Endothelial cell of umbilical vein (primary cell): Measurements from ENCODE around the gene ST8SIA6. TPM values are rescaled to one million over a fixed set of nuclear protein-coding genes. Genes with fewer than 3 reads are reported as not detected.

Experiments
- BruUV-seq: library from RNA; stranded (reverse); fragments of 400-500 nt; replicated peaks from 2 replicates; lab custom pipeline; 2021; lab: Mats Ljungman, UMichigan
- CTCF ChIA-PET: fragments of 300-600, 350-600 bp; sonication (Branson Sonifier 250); formaldehyde crosslinking; loops from one replicate; lab custom pipeline; 2021; ENCODE audit warnings: antibody characterized with exemption, inconsistent platforms; lab: Charles Lee
- POLR2A ChIA-PET: fragments of 300-600, 350-600 bp; sonication (Branson Sonifier 250); formaldehyde crosslinking; loops from one replicate; lab custom pipeline; 2021; ENCODE audit warnings: antibody characterized with exemption, inconsistent platforms; lab: Charles Lee
- DNase-seq: peaks from one replicate; pipeline ENCODE4 v3.0.0-alpha.2; 2011; ENCODE audit warnings: low read depth, low spot score
- FAIRE-seq: peaks from 2 replicates; lab custom pipeline; 2011; peaks lifted over from hg19 to GRCh38; lab: Jason Lieb, UNC
- H2AFZ ChIP-seq: 2 replicates; pipeline ENCODE4 v1.6.0; 2012; ENCODE audit warnings: low read depth, low read length, control low read depth, inconsistent platforms
- H3K27ac ChIP-seq: 2 replicates; pipeline ENCODE4 v1.5.1; 2011; ENCODE audit warnings: low read depth, mild to moderate bottlenecking, control low read depth, low read length, moderate library complexity; ENCODE audit not compliant: insufficient read depth
- H3K27me3 ChIP-seq, 2 experiments: 2 replicates each; pipeline versions ENCODE4 v1.6.0 to v1.6.1; 2011; ENCODE audit warnings: low read length in 2 of 2, mixed read lengths in 1 of 2; ENCODE audit not compliant: control insufficient read depth in 2 of 2, insufficient read depth in 2 of 2
- H3K36me3 ChIP-seq, 2 experiments: 2 replicates in 1 of 2; 3 replicates in 1 of 2; pipeline ENCODE4 v1.5.1; 2011; ENCODE audit warnings: low read length in 2 of 2, mild to moderate bottlenecking in 1 of 2, moderate library complexity in 1 of 2; ENCODE audit not compliant: control insufficient read depth in 2 of 2, insufficient read depth in 2 of 2; ENCODE audit errors: extremely low read depth in 1 of 2
- H3K4me1 ChIP-seq: 3 replicates; pipeline ENCODE4 v1.5.1; 2011; ENCODE audit warnings: mild to moderate bottlenecking, low read length; ENCODE audit not compliant: control insufficient read depth, insufficient read depth; ENCODE audit errors: extremely low read depth
- H3K4me2 ChIP-seq: 2 replicates; pipeline ENCODE4 v1.6.1; 2011; ENCODE audit warnings: low read length, control low read depth, mixed read lengths; ENCODE audit not compliant: insufficient read depth
- H3K4me3 ChIP-seq, 3 experiments: fragments of 200-600 bp in 1 of 3; sonication (generic), shearing (Covaris generic) in 1 of 3; replicated peaks in 1 of 3; 2 replicates each; pipeline ENCODE4 v1.5.1; 2011 to 2016; ENCODE audit warnings: control low read depth in 3 of 3, low read length in 3 of 3, mild to moderate bottlenecking in 2 of 3, inconsistent platforms in 1 of 3, low read depth in 1 of 3, moderate library complexity in 1 of 3; ENCODE audit not compliant: insufficient read depth in 1 of 3
- H3K79me2 ChIP-seq: 2 replicates; pipeline ENCODE4 v1.6.0; 2012; ENCODE audit warnings: low read length, inconsistent platforms; ENCODE audit not compliant: control insufficient read depth, insufficient read depth
- H3K9ac ChIP-seq: replicated peaks from 2 replicates; pipeline ENCODE3; 2011; ENCODE audit warnings: low read length, control low read depth; ENCODE audit not compliant: insufficient read depth; ENCODE audit errors: extremely low read depth
- H3K9me1 ChIP-seq: replicated peaks from 3 replicates; pipeline ENCODE4 v1.6.0; 2011; ENCODE audit warnings: mild to moderate bottlenecking, low read length; ENCODE audit not compliant: control insufficient read depth, insufficient read depth; ENCODE audit errors: extremely low read depth
- H3K9me3 ChIP-seq: replicated peaks from 2 replicates; pipeline ENCODE4 v1.5.1; 2012; ENCODE audit warnings: low read length, inconsistent platforms; ENCODE audit not compliant: control insufficient read depth, insufficient read depth
- H4K20me1 ChIP-seq: replicated peaks from 2 replicates; pipeline ENCODE3; 2011; ENCODE audit warnings: mild to moderate bottlenecking, low read length; ENCODE audit not compliant: control insufficient read depth, insufficient read depth; ENCODE audit errors: extremely low read depth
- EZH2 ChIP-seq: IDR thresholded peaks from 2 replicates; pipeline ENCODE4 v1.6.1; 2012; ENCODE audit warnings: borderline replicate concordance, low read depth, mild to moderate bottlenecking, moderate library complexity, low read length, inconsistent platforms; ENCODE audit not compliant: severe bottlenecking
- FOS ChIP-seq: IDR thresholded peaks from 2 replicates; pipeline ENCODE4 v1.6.1; 2011; ENCODE audit warnings: mild to moderate bottlenecking, low read length, moderate library complexity, borderline replicate concordance; ENCODE audit not compliant: insufficient read depth
- GATA2 ChIP-seq: IDR thresholded peaks from 2 replicates; pipeline ENCODE4 v1.7.0; 2011; ENCODE audit warnings: low read depth, mild to moderate bottlenecking, moderate library complexity, mixed read lengths, low read length; ENCODE audit not compliant: insufficient read length, insufficient read depth
- JUN ChIP-seq: IDR thresholded peaks from 2 replicates; pipeline ENCODE4 v1.6.1; 2011; ENCODE audit warnings: borderline replicate concordance, low read depth; ENCODE audit not compliant: insufficient read length, insufficient read depth
- MYC ChIP-seq: IDR thresholded peaks from one replicate; pipeline ENCODE4 v1.6.1; 2011; ENCODE audit warnings: mild to moderate bottlenecking, low read depth, low read length
- POLR2A ChIP-seq: IDR thresholded peaks from 2 replicates; pipeline ENCODE4 v1.6.1; 2012; ENCODE audit warnings: low read depth, mild to moderate bottlenecking, control low read depth, low read length
- POLR2AphosphoS5 ChIP-seq: IDR thresholded peaks from 2 replicates; pipeline ENCODE4 v1.6.1; 2012; ENCODE audit warnings: low read depth, mild to moderate bottlenecking, control low read depth, low read length, moderate library complexity; ENCODE audit not compliant: insufficient read depth
- dilution Hi-C: fragments of 300-500 bp; cut with MboI; formaldehyde crosslinking; loops from one replicate; pipeline ENCODE4 v1.15.0; 2019; ENCODE audit warnings: low sequenced_read_pairs; ENCODE audit not compliant: extremely low pct_ligation_motif_present
- intact Hi-C: fragments of 100-400 bp; cut with micrococcal nuclease; formaldehyde crosslinking; loops from one replicate; pipeline ENCODE4 v1.10.0; 2022
- polyA plus RNA-seq, 4 experiments: library from polyadenylated mRNA; depleted of rRNA in 3 of 4; stranded (reverse) in 3 of 4; unstranded in 1 of 4; fragments of >200 nt; gene quantifications; 2 replicates each; pipeline versions ENCODE4 v1.2.1 to v1.2.3, GENCODE V29; 2011 to 2012; ENCODE audit warnings: missing spikeins in 1 of 4
- total RNA-seq: library from RNA; stranded (reverse); gene quantifications from 2 replicates; pipeline ENCODE4 v1.2.3, GENCODE V29; 2021
- TF ChIP-seq, protein P1 (sequence below): IDR thresholded peaks from 2 replicates; pipeline ENCODE4 v1.6.1; 2011; ENCODE audit not compliant: insufficient read depth, insufficient read length
- TF ChIP-seq, protein P2 (sequence below), 2 donors: IDR thresholded peaks; 1 replicate in 1 of 2; 2 replicates in 1 of 2; pipeline ENCODE4 v1.5.1; 2011; ENCODE audit warnings: low read length in 2 of 2, mild to moderate bottlenecking in 2 of 2, moderate library complexity in 2 of 2, control low read depth in 1 of 2, inconsistent platforms in 1 of 2, low read depth in 1 of 2; ENCODE audit not compliant: insufficient read depth in 1 of 2; ENCODE audit errors: extremely low read depth in 1 of 2

The ST8SIA6 gene
- total and polyA plus RNA-seq, 2 donors (not counting 3 experiments of a cell fraction or from before 2014, with no cell fraction given), result 0.40 to 0.51 TPM

DNA sequence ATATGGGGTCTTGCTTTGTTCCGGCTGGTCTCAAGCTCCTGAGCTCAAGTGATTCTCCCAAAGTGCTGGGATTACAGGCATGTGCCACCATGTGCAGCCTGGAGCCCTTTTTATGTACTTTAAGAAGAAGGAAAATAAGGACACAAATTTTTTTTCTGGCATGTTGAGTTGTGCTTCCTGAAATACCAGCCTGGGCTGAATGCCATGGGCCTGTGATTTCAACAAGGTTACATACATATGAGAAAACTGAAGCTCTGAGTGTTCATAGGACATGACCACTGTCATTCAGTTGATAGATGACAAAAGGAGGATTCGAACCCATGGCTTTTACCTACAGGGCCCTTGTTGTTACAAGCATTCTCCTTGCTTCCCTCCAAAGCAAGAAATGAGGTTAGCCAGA, 36.1 kb downstream of the ST8SIA6 start:
- CTCF ChIA-PET, result interaction anchor here (1.6 to 2.8 kb wide), 3 partner anchors 9 to 10 kb away, joined by 3 to 17 read pairs (median 7); no protein-coding TSS in a partner anchor
- DNase-seq, result peak; percentile 36
- Histone ChIP-seq H3K36me3 (no peaks in the 10 kb centered on the region), H3K9me1 (no peaks in the 10 kb centered on the region), H3K79me2 (no peaks in the 10 kb centered on the region), H4K20me1 (no peaks in the 10 kb centered on the region), H3K4me2 (no peak overlapping the region), H3K4me3 (no peak overlapping the region), H3K9ac (no peak overlapping the region), H3K27me3 (no peaks in the 10 kb centered on the region), H3K27ac (no peak overlapping the region), H3K9me3 (no peaks in the 10 kb centered on the region), H2AFZ (no peak overlapping the region), H3K4me1 (no peaks in the 10 kb centered on the region)
- no TSS peak for BruUV-seq
- intact Hi-C loops (no loop called here), dilution Hi-C loops (no loop called here)
- FAIRE-seq, result no peak
- POLR2A ChIA-PET, result no interaction called here
- TF ChIP-seq EZH2, result no peak
- no peak for TF ChIP-seq JUN
- no peak for TF ChIP-seq GATA2
- TF ChIP-seq POLR2A, result no peak
- TF ChIP-seq, protein P1, sequence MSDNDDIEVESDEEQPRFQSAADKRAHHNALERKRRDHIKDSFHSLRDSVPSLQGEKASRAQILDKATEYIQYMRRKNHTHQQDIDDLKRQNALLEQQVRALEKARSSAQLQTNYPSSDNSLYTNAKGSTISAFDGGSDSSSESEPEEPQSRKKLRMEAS, result no peak
- no peak for TF ChIP-seq POLR2AphosphoS5
- no peak for TF ChIP-seq FOS
- TF ChIP-seq, protein P2, sequence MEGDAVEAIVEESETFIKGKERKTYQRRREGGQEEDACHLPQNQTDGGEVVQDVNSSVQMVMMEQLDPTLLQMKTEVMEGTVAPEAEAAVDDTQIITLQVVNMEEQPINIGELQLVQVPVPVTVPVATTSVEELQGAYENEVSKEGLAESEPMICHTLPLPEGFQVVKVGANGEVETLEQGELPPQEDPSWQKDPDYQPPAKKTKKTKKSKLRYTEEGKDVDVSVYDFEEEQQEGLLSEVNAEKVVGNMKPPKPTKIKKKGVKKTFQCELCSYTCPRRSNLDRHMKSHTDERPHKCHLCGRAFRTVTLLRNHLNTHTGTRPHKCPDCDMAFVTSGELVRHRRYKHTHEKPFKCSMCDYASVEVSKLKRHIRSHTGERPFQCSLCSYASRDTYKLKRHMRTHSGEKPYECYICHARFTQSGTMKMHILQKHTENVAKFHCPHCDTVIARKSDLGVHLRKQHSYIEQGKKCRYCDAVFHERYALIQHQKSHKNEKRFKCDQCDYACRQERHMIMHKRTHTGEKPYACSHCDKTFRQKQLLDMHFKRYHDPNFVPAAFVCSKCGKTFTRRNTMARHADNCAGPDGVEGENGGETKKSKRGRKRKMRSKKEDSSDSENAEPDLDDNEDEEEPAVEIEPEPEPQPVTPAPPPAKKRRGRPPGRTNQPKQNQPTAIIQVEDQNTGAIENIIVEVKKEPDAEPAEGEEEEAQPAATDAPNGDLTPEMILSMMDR (IDR thresholded peaks at IDR 0.05; ENCODE audit: extremely low read depth in 1 of 2, insufficient read depth in 1 of 2, low read depth in 1 of 2, low read length in 2 of 2), result no peak
- TF ChIP-seq MYC, result no peak
